Tibial artery (tissue), 4 donors: ENCODE results near the gene SLC16A4.

Experiments
- DNase-seq, 2 donors: peaks; one replicate each; pipeline ENCODE4 v3.0.0-alpha.2; 2019
- H3K27ac ChIP-seq, 2 donors: fragments of 200-600 bp; sonication (generic) in 1 of 2; 1 replicate in 1 of 2; 2 replicates in 1 of 2; pipeline ENCODE4 v1.5.1; 2018 to 2019; ENCODE audit warnings: mild to moderate bottlenecking in 1 of 2
- H3K27me3 ChIP-seq, 2 donors: fragments of 200-600 bp; sonication (generic) in 1 of 2; one replicate each; pipeline versions ENCODE4 v1.5.1 to v1.6.0; 2016 to 2019
- H3K36me3 ChIP-seq, 3 donors: fragments of 200-600 bp; sonication (generic) in 2 of 3; one replicate each; pipeline ENCODE4 v1.5.1; 2016 to 2019; ENCODE audit warnings: mild to moderate bottlenecking in 2 of 3
- H3K4me1 ChIP-seq, 4 donors: fragments of 200-600 bp; sonication (generic) in 2 of 4; 1 replicate in 3 of 4; 2 replicates in 1 of 4; pipeline ENCODE4 v1.5.1; 2016 to 2019
- H3K4me3 ChIP-seq, 2 donors: fragments of 200-600 bp; sonication (generic) in 1 of 2; 1 replicate in 1 of 2; 2 replicates in 1 of 2; pipeline ENCODE4 v1.5.1; 2018 to 2019; ENCODE audit warnings: mild to moderate bottlenecking in 2 of 2
- H3K9me3 ChIP-seq, 3 donors: fragments of 200-600 bp; sonication (generic) in 1 of 3; one replicate each; pipeline ENCODE4 v1.5.1; 2016 to 2019
- CTCF ChIP-seq, 2 experiments: fragments of 200-600 bp in 1 of 2; fragments of 450-650 bp in 1 of 2; IDR thresholded peaks; one replicate each; pipeline ENCODE4 v1.5.1; 2017 to 2019; ENCODE audit warnings: antibody characterized with exemption in 2 of 2, mild to moderate bottlenecking in 1 of 2, moderate library complexity in 1 of 2
- intact Hi-C: fragments of 100-400 bp; cut with DNase I; formaldehyde crosslinking; loops from one replicate; pipeline ENCODE4 v1.15.0; 2023; ENCODE audit warnings: low total_unique reads

SLC16A4 gene

GRCh38 chr1:110336300-110337039, 54.4 kb downstream of the SLC16A4 start:
- Histone ChIP-seq H3K4me1 (peaks cover 0 to 25% (median 20%) of the 10 kb centered on the region in 4 donors), H3K27ac (peak overlapping the region in 1 of 2 donors; percentile 92), H3K27me3 (no peaks in the 10 kb centered on the region), H3K36me3 (peaks cover 7 to 9% (median 8%) of the 10 kb centered on the region in 3 donors), H3K9me3 (no peaks in the 10 kb centered on the region), H3K4me3 (no peak overlapping the region)
- intact Hi-C loops, result loop anchor here (5.0 kb wide), 1 partner anchor 56 kb away; the partner anchor contains the start of gene SLC16A4
- no peak for TF ChIP-seq CTCF (IDR thresholded peaks at IDR 0.05)
- DNase-seq, result no peak

DNA sequence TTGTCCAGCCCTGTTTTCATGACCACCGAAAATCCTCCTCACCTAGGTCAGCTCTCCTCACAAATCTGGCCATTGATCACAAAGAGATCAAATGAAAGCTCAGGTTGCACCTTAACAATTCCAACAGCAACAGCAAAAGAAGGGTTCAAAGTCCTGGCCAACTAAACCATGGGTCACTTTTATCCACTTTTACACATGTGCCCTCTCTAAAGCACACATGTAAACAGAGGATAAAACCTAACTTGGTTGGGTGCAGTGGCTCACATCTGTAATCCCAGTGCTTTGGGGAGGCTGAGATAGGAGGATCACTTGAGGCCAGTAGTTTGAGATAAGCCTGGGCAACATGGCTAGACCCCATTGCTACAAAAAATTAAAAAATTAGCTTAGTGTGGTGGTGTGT, 55.6 kb downstream of the SLC16A4 start:
- TF ChIP-seq CTCF (IDR thresholded peaks at IDR 0.05), result no peak
- H3K4me1 ChIP-seq, result peaks cover 0 to 13% (median 8%) of the 10 kb centered on the region in 4 donors
- no peak overlapping the region for H3K4me3 ChIP-seq
- no peaks in the 10 kb centered on the region for H3K27me3 ChIP-seq
- intact Hi-C loops, result loop anchor here (5.0 kb wide), 1 partner anchor 57 kb away; the partner anchor contains the start of gene SLC16A4
- H3K9me3 ChIP-seq, result no peaks in the 10 kb centered on the region
- no peak for DNase-seq
- no peak overlapping the region for H3K27ac ChIP-seq
- no peaks in the 10 kb centered on the region for H3K36me3 ChIP-seq

DNA sequence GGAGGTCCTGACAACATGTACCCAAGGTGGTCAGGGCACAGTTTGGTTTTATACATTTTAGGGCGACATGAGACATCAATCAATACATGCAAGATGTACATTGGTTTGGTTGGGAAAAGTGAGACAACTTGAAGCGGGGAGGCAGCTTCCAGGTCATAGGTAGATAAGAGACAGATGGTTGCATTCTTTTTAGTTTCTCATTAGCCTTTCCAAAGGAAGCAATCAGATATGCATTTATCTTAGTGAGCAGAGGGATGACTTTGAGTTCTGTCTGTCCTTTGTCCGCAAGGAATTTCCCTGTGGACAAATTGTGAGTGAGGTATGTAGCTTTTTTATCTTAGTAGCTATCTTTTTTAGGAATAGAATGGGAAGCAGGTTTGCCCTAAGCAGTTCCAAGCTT, 62.1 kb downstream of the SLC16A4 start:
- DNase-seq, result no peak
- H3K27ac ChIP-seq, result no peak overlapping the region
- H3K36me3 ChIP-seq, result no peaks in the 10 kb centered on the region
- H3K27me3 ChIP-seq, result no peaks in the 10 kb centered on the region
- H3K9me3 ChIP-seq, result no peaks in the 10 kb centered on the region
- no peak overlapping the region for H3K4me3 ChIP-seq
- intact Hi-C loops, result no loop called here
- no peak for TF ChIP-seq CTCF (IDR thresholded peaks at IDR 0.05)
- H3K4me1 ChIP-seq, result no peaks in the 10 kb centered on the region

GRCh38 chr1:110328274-110328673, 62.6 kb downstream of the SLC16A4 start:
- intact Hi-C loops, result no loop called here
- no peak for TF ChIP-seq CTCF (IDR thresholded peaks at IDR 0.05)
- Histone ChIP-seq H3K4me3 (no peak overlapping the region), H3K27ac (no peak overlapping the region), H3K4me1 (no peaks in the 10 kb centered on the region), H3K9me3 (no peaks in the 10 kb centered on the region), H3K27me3 (no peaks in the 10 kb centered on the region), H3K36me3 (no peaks in the 10 kb centered on the region)
- no peak for DNase-seq

- Histone ChIP-seq H3K27ac (no peak overlapping the region), H3K4me1 (no peaks in the 10 kb centered on the region), H3K9me3 (no peaks in the 10 kb centered on the region), H3K4me3 (no peak overlapping the region), H3K27me3 (no peaks in the 10 kb centered on the region), H3K36me3 (no peaks in the 10 kb centered on the region)
- no peak for TF ChIP-seq CTCF (IDR thresholded peaks at IDR 0.05)
- no peak for DNase-seq
- intact Hi-C loops, result no loop called here
Observed at GRCh38 chr1:110326826-110327225, 64.0 kb downstream of the SLC16A4 start.
